Measurements from ENCODE around the gene POLR2L. TPM values are rescaled to one million over a fixed set of nuclear protein-coding genes. Genes with fewer than 3 reads are reported as not detected.

The POLR2L gene
- total RNA-seq, 1 donor from 2014 or later, result 42.0 TPM

- H3K36me3 ChIP-seq (ENCODE audit: control insufficient read depth, insufficient read depth, low read length), result peaks cover 3% of the 10 kb centered on the region
- H3K4me3 ChIP-seq (ENCODE audit: low read depth, low read length), result peak within 1 kb of the TSS; percentile 85
- TF ChIP-seq CTCF (IDR thresholded peaks at IDR 0.05; ENCODE audit: insufficient read depth, low read length, poor library complexity, severe bottlenecking), result no peak
- no peaks in the 10 kb centered on the region for H3K27me3 ChIP-seq (ENCODE audit: control insufficient read depth, insufficient read depth, low read length)
- DNase-seq (ENCODE audit: low read depth), result no peak
These were observed 23.8 kb downstream of the POLR2L start, which contains the start of gene PNPLA2 for GRCh38 chr11:818396-819128. TSS of gene PNPLA2 (plus strand) at chr11:818914. CDS start at chr11:819719, 805 bp downstream.

GRCh38 chr11:816433-816779, 25.9 kb downstream of the POLR2L start:
- H3K27me3 ChIP-seq (ENCODE audit: control insufficient read depth, insufficient read depth, low read length), result no peaks in the 10 kb centered on the region
- peaks cover 8% of the 10 kb centered on the region for H3K36me3 ChIP-seq (ENCODE audit: control insufficient read depth, insufficient read depth, low read length)
- no peak overlapping the region for H3K4me3 ChIP-seq (ENCODE audit: low read depth, low read length)
- no peak for TF ChIP-seq CTCF (IDR thresholded peaks at IDR 0.05; ENCODE audit: insufficient read depth, low read length, poor library complexity, severe bottlenecking)
- DNase-seq (ENCODE audit: low read depth), result no peak

- Histone ChIP-seq H3K4me3 (ENCODE audit: low read depth, low read length) (no peak overlapping the region), H3K27me3 (ENCODE audit: control insufficient read depth, insufficient read depth, low read length) (no peaks in the 10 kb centered on the region), H3K36me3 (ENCODE audit: control insufficient read depth, insufficient read depth, low read length) (peaks cover 8% of the 10 kb centered on the region)
- TF ChIP-seq CTCF (IDR thresholded peaks at IDR 0.05; ENCODE audit: insufficient read depth, low read length, poor library complexity, severe bottlenecking), result no peak
- no peak for DNase-seq (ENCODE audit: low read depth)
These were observed 26.5 kb downstream of the POLR2L start for GRCh38 chr11:815675-816432.

GRCh38 chr11:813456-814096, 28.8 kb downstream of the POLR2L start:
- no peaks in the 10 kb centered on the region for H3K27me3 ChIP-seq (ENCODE audit: control insufficient read depth, insufficient read depth, low read length)
- no peak for DNase-seq (ENCODE audit: low read depth)
- TF ChIP-seq CTCF (IDR thresholded peaks at IDR 0.05; ENCODE audit: insufficient read depth, low read length, poor library complexity, severe bottlenecking), result no peak
- peaks cover 8% of the 10 kb centered on the region for H3K36me3 ChIP-seq (ENCODE audit: control insufficient read depth, insufficient read depth, low read length)
- H3K4me3 ChIP-seq (ENCODE audit: low read depth, low read length), result no peak overlapping the region

GRCh38 chr11:813072-813455, 29.3 kb downstream of the POLR2L start:
- TF ChIP-seq CTCF (IDR thresholded peaks at IDR 0.05; ENCODE audit: insufficient read depth, low read length, poor library complexity, severe bottlenecking), result no peak
- Histone ChIP-seq H3K36me3 (ENCODE audit: control insufficient read depth, insufficient read depth, low read length) (peaks cover 8% of the 10 kb centered on the region), H3K4me3 (ENCODE audit: low read depth, low read length) (no peak overlapping the region), H3K27me3 (ENCODE audit: control insufficient read depth, insufficient read depth, low read length) (no peaks in the 10 kb centered on the region)
- DNase-seq (ENCODE audit: low read depth), result no peak

Data from kidney epithelial cell (primary cell).